NAMALWA (cell line): ENCODE results near the gene SCYL3.
"Not testable (repeated sequence)": the region's sequence is repeated elsewhere in the genome, so short reads cannot be mapped to it uniquely, and the experiment has no call there.

Experiments used
- DNase-seq: peaks from one replicate; pipeline ENCODE4 v3.0.0-alpha.2; 2015; ENCODE audit warnings: low spot score

SCYL3 gene

GRCh38 chr1:169893645-169894423 is at the start of gene SCYL3:
Gene SCYL3, minus strand, starts transcription at chr1:169893896. Its CDS starts 5,056 bp downstream, at chr1:169888840.
- DNase-seq: peak; percentile 99

GRCh38 chr1:169941982-169942830 is 48.5 kb upstream of the SCYL3 start:
- no peak for DNase-seq

DNA sequence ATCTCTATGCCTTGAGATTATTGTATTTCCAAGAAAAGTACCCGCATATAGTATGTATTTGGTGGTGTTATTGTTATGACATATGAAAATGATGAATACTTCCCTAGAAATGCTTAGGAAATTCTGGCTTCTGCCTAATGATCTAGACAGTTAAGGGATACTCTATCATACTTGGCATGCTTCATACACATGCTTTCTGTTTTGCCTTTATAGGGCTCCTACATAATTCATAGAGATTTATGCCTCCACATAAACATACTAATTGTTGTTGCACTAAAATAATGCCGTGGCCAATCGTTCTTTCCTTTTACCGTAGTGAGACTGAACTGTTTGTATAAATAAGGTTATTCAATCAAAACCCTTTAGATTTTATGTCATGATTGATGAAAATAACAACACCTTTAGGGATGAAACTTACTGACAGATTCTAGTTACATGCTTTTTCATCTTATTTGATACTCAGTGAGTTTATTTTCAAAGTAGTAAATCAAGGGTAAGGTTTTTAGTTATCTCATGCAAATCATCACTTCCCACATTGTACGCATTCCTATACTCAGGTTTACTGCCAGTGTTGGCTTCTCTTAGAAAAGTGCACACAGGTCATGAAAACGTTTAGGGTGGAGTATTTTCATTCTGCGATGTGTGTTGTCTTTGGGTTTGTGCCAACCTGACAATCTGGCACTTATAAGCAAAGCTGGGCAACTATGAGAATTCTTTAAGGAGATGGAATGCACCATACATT is 40.5 kb upstream of the SCYL3 start:
- no peak for DNase-seq

- no peak for DNase-seq
Measured at GRCh38 chr1:169931795-169932231, 38.1 kb upstream of the SCYL3 start.

DNA sequence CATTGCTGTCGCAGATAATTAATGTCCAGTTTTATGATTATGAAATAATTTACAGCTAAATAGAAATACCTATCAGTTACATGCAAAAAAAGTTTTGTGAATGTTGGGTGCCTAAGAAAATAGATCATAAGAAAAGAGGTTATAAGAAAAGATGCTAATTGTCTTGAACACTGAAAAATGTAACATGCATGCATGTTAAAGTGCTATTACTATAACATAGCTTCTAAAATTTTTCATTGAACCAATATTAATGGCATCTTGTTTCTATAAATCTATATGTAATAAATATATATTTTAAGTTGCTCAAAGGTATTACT is 35.5 kb upstream of the SCYL3 start:
- DNase-seq: no peak

- DNase-seq: peak; percentile 79
Measured at GRCh38 chr1:169928438-169929209, 34.9 kb upstream of the SCYL3 start.

- DNase-seq: no peak
Measured at GRCh38 chr1:169925505-169926482, 32.1 kb upstream of the SCYL3 start.

DNA sequence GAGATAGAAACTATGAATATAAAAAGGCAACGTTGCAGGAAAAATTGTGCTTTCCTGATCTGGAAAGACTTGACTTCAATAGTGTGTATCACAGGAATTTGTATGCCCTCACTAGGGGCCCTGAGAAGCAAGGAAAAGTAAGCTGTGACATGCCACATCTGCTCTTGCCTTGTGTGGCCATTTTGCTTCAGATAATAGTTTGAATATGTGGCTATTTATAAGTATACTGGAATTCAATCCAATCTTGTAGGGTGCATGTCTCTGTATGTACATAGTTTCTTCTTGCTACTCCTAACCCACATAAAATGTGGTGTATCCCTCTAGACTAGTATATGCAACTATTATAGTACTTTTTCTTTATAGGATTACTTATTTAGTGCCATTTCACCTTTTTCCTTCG is 31.1 kb upstream of the SCYL3 start:
- no peak for DNase-seq

GRCh38 chr1:169924063-169924462 is 30.4 kb upstream of the SCYL3 start:
- no peak for DNase-seq

DNA sequence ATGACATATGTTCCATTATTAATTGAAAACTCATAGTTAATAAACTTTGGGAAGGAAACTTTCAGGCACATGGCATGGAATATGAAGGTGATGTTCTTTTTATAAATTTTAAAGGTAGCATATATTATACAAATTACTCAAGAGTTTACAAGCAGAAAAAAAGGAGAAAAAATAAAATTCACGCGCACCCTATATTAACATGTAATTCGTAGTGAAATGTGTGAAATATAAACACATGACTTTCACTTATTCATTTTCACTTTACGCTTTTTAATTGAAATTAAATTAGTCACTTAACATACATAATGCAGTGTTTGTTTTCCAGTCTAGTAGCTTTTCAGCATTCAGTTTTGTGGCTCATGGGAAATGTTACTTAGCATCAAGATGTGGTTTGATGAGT is 27.4 kb upstream of the SCYL3 start:
- no peak for DNase-seq

DNA sequence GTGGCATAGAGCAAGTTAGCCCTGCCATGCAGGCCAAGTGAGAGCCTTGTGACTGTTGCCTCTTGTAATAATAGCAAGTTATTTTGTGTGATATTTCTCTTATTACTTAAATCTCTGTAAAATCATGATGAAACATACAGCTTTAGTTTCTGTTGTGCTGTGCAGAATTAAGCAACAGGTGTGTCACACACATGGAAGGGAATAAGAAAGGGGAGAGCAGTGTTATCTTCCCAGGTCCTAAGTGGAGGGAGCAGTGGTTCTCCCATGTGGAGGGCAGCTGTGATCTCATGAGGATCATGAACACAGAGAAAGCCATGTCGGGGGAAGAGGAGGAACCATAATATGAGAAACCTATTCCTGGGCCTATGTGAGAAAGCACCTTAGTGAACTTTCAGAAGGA is 25.2 kb upstream of the SCYL3 start:
- no peak for DNase-seq

- DNase-seq: not testable (repeated sequence)
Measured at GRCh38 chr1:169918220-169918619, 24.5 kb upstream of the SCYL3 start.

GRCh38 chr1:169915150-169915549 is 21.5 kb upstream of the SCYL3 start:
- no peak for DNase-seq

DNA sequence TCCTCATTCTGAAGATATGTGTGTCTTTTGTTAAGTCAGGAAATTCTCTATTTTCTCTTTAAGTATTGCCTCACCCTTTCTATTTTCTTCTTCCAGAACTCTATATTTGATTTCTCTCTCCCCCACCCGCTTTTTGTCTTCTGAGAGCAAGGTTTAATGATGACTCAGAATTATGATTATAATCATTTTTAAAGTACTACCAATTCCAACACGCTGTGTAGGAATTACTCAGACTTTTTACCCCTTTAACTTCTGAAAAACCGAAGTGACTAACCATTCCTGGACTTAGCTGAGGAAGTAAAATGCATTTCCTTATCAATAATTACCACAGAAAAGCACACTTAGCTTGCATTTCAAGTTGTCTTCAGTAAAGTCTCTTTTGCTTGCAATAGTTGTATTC is 20.8 kb upstream of the SCYL3 start:
- DNase-seq: no peak

DNA sequence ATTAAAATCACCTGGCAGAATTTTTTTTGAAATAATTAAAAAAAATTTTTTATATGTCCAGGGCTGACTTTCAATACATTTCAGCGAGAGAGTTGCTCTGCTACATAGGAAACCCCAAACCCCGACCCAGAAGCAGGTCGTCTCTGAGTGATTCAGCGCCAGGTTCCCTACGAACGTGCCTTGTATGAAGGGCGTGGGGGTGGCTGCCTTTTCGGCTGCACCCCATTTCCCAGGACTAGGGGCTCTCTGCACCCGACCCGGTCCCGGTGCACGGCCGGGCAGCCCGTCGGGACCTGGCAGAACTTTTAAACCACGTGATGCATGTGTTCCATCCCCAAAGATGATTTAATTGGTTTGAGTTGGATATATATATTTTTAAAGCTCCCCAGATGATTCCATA is 15.8 kb upstream of the SCYL3 start:
- no peak for DNase-seq

DNA sequence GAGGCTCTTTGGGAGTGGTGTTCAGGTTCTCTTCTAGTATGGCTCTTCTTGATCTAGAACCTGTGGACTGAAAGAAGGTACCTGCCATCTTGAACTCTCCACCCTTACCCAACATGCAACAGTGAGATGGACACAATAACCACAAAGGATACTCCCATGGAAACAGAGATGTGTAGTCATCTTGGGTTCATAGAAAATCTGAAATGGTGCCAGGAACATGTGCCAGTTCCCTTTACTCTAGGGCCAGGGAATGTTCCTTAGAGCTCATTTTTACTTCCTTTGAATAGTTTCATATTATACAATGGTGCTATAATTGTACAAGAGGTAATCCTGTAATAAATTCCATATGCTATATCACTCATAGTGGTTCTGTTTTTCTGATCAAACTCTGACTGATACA is 13.2 kb upstream of the SCYL3 start:
- DNase-seq: no peak

GRCh38 chr1:169904834-169905233 is 11.1 kb upstream of the SCYL3 start:
- DNase-seq: no peak

GRCh38 chr1:169902751-169903150 is 9.1 kb upstream of the SCYL3 start:
- DNase-seq: no peak

- DNase-seq: no peak
Measured at GRCh38 chr1:169901115-169901514, 7.4 kb upstream of the SCYL3 start.

DNA sequence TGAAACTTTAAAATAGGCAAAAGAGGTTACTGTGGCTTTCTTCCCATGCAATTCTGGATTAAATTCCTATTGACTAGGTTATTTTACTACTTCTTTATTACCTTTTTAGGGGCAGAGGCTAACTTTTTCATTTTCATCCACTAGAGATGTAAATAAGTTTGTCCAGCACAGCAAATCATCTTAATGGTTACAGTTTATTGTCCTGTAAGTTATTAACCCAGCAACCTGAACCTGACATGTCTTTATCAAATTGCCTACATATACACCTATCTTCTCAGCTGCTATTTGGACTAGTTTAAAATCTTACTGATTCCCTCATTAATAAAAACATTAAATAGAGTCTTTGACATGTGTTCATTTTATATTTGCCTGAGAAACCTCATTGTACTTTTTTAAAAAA is 6.9 kb upstream of the SCYL3 start:
- DNase-seq: no peak
